HG02870 (cell line): ENCODE data around the gene STAMBP.
"Not testable (repeated sequence)": the region's sequence is repeated elsewhere in the genome, so short reads cannot be mapped to it uniquely, and the experiment has no call there.

ENCODE experiments used
- ATAC-seq: cut with Tn5 transposase; IDR thresholded peaks from one replicate; pipeline ENCODE4 v1.9.1; 2021; ENCODE audit warnings: mild to moderate bottlenecking, moderate library complexity; ENCODE audit not compliant: unreplicated experiment

STAMBP gene

DNA sequence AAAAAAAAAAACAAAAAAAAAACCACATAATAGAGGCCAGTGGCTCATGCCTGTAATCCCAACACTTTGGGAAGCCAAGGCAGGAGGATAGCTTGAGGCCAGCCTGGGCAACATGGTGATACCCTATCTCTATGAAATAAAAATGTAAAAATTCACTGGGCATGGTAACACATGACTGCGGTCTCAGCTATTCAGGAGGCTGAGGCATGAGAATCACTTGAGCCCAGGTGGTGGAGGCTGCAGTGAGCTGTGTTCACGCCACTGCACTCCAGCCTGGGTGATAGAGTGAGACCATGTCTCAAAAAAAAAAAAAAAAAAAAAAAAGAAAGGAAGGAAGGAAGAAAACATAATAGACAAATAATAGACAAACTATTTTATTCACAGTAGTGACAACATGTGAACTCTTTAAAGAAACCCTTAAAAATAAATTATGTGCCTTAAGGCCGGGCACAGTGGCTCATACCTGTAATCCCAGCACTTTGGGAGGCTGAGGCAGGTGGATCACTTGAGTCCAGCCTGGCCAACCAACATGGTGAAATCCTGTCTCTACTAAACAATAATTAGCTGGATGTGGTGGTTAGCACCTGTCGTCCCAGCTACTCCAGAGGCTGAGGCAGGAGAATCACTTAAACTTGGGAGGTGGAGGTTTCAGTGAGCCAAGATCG, 75.3 kb downstream of the STAMBP start:
- not testable (repeated sequence) for ATAC-seq

DNA sequence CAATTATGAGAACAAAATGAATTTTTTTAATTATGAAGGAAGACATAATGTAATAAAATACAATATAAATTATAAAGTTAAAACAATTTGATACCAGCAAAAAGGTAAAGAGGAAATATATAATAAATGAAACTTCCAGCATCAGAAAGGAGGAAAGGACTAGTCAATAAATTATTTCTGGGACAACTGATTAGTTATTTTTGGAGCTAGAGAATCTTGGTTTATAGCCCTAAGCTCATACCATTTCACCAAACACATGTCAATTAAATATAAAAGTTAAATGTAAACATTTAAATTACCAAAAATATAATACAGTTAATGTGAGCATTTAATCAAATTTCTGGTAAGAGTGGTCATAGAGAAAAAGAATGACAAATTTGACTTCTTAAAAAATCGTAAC, 76.2 kb downstream of the STAMBP start:
- no peak for ATAC-seq

DNA sequence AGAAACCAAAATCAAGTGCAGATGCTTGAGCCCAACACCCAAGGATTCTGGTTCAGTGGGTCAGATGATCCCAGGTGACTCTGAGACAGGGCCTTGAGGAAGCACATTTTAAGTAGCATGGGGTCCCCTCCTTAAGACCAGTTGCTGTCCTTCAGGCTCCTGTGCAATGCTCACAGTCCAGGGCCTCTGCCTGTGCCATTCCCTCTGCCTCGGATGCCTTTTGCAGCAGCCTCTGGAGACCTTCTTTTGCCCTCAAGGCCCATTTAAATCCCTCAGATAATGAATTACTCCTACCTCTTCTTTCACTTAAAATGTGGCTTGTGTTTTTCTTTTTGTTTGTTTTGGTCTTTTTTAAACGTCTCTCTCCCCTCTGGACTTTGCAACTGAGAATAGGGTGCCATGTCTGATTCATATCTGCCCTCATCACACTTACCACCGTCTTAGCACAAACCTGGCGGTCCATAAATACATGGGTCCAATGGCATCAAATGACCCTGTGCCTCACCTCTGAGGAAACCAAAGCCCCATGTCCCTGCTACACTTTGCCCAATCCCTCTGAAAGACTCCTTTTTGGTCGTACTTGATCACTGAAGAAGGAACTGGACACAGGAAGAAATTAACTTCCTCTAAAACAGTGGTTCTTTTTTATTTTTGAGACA, 78.2 kb downstream of the STAMBP start:
- ATAC-seq: no peak

DNA sequence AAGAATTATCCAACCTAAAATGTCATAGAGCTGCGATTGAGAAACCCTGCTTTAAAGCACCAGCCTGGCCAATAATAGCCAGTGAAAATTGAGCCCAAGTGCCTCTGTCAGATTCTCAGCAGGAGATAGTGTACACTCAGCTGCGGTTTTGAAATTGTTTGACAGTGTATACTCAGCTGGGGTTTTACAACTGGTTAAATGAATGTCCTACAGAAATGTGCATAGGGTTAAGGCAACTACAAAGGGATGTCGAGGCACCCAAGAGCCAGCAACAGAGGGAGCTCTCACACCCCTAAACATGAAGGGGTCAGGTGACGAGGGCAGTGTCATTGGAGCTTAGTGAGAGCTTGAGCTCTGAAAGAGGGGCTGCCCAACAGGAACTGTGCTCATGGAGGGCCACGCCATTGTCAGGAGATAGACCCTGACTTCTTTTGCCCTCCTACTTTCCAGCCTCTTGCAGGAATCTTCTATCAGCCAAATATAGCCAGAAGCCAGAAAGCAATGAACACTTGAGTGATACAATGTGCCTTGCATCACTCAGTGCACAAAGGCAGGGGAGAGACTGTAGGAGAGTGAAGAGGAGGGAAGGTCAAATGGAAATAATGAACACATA, 79.2 kb downstream of the STAMBP start:
- no peak for ATAC-seq

DNA sequence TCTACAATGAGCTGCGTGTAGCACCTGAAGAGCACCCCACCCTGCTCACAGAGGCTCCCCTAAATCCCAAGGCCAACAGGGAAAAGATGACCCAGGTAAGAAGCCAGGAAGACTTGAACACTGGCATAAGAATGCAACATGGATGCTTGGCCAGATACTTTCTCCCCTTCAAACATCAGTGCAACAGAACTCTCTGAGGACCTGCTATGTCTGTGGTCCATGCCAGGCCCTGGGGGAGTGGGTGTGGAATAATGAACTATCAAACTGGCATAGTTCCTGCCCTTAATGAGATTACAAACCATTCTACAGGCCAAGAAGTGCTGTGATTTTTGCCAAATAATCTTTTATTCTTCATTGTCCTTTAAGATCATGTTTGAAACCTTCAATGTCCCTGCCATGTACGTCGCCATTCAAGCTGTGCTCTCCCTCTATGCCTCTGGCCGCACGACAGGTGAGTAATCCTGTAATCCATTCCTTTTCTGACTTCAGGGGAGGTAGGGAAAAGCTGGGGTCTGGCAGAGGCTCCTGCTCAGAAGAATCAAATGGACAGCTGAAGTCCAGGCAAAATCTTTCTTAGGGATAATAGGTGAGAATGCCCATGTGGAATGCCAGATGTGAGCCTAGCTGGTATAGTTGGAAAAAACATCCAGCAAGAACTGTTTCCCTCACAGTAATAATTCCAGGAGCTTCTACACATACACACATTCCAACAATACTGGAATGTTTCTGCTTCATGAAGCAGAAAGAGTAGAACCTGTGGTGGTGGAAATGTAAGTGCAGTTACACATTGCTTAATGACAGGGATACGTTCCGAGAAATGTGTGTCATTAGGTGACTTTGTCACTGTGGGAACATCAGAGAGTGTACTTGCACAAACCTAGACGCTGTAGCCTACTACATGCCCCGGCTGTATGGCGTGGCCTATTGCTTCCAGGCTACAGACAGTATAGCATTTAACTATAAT, 80.2 kb downstream of the STAMBP start:
- no peak for ATAC-seq

DNA sequence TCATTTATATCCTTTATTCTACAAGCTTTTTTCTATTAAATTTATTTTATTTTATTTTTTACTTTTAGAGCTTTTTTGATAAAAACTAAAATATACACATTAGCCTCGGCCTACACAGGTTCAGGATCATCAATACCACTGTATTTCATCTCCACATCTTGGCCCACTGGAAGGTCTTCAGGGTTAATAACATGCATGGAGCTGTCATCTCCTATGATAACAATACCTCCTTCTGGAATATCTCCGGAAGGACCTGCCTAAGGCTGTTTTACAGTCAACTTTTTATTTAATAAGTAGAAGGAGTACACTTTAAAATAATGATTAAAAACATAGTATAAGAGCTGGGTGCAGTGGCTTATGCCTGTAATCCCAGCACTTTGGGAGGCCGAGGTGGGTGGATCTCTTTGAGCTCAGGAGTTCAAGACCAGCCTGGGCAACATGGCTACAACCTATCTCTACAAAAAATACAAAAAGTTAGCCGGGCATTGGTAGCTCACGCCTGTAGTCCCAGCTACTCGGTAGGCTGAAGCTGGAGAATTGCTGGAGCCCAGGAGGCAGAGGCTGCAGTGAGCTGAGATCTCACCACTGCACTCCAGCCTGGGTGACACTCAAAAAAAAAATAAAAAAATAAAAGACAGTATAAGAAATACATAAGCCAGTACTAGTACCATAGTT, 82.2 kb downstream of the STAMBP start:
- no peak for ATAC-seq

DNA sequence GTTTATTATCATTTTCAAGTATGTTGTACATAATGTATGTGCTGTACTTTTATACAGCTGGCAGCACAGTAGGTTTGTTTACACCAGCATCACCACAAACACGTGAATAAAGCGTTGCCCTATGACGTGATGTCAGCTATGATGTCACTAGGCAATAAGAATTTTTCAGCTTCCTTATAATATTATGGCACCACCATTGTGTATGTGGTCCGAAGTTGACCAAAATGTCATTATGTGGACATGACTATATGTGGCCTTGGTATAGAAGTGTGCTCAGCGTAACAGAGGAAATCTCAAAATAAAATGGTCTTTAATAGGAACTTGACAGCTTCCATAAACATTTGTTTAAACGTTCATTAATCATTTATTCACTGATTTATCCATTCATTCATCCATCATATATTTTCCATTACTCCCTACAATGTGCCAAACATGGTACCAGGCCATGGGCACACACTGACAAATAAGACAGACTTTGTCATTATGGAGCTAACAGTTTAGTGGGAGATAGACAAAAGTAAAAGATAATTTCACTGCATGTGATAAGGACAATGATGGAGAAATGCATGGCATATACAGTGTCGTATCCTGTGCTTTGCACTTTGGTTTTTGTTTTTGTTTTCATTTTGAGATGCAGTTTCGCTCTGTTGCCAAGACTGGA, 82.9 kb downstream of the STAMBP start:
- ATAC-seq: no peak

DNA sequence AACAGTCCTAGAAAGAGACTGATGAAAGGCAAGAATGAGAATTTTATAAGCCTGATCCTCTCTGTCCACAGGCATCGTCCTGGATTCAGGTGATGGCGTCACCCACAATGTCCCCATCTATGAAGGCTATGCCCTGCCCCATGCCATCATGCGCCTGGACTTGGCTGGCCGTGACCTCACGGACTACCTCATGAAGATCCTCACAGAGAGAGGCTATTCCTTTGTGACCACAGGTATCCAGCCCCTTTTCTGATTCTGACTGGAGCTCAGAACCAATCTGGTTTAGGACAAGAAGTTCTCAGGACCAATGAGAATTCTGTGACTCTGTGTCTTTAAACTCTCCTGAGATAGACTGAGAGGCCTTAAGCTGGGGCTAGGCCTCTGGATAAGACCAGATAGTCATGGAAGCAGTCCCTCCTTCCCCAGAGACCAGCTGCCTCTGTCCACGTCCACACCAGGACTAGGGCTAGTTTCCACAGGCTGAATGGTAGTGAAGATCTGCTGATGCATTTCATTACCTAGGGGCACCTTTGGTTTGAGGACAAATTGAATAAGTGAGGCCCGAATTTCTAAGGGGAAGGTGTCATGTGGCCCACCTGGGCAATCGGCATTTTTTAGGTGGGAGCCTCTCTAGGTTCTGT, 84.8 kb downstream of the STAMBP start:
- ATAC-seq: no peak

DNA sequence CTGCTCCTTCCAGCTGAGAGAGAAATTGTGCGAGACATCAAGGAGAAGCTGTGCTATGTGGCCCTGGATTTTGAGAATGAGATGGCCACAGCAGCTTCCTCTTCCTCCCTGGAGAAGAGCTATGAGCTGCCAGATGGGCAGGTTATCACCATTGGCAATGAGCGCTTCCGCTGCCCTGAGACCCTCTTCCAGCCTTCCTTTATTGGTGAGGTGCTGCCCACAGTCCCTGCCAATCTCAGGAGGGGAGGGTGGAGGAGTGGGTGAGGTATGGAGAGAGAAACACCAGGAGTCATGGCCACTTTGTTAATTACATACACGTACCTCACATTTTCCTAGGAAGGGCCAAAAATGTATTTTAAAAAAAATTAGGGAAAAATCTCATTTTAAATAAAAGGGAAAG, 85.9 kb downstream of the STAMBP start:
- ATAC-seq: no peak

DNA sequence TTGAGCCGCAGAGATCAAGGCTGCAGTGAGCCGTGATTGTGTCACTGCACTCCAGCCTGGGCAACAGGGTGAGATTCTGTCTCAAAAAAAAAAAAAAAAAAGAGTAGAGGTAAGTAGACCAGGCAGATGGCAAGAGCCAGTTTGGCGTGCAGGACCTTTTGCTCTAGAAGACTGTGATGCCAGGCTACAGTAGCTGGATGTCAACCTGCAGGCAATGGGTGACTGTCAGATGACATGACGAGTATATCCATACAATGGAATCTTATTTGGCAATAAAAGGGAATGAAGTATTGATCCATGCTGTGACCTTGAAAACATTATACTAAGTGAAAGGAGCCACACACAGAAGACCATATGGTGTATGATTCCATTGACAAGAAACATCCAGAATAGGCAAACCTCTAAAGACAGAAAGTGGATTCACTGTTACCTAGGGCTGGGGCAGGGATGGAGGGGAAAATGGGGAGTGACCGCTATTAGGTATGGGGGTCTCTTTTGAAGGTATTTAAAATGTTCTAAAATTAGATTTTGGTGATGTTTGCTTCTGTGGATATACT, 86.8 kb downstream of the STAMBP start:
- ATAC-seq: no peak

DNA sequence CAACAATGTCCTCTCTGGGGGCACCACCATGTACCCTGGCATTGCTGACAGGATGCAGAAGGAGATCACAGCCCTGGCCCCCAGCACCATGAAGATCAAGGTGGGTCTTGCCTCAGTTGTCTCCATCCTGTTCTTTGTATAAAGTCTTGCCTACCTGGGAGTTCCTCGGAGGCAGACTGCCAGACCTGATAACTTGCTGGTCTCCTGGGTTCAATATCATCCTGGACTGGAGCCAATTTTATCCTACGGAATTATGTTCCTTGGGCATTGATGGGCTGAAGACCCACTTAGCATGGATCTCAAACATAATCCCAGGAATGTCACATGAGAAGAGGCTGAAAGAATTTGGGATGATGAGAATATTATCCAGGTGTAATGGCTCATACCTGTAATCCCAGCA, 87.9 kb downstream of the STAMBP start:
- ATAC-seq: no peak

DNA sequence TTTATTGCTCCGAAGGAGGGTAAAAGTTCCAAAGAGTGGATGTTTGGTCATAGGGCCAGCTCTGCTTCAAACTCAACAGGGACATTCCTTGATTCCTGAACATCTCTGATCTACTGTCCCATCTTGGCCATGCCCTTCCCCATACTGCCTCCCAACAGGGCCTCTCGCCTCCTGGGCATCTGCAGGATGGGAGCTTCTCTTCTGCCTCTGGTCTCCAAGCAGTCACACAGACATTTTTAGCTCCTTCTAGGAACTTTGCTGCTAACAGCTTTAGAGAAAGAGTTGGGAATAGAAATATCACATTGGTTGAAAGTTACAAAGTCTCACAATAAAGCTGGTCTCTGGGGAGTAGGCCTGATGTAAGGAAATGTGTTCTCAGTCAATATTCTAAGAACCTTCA, 88.5 kb downstream of the STAMBP start:
- ATAC-seq: no peak

DNA sequence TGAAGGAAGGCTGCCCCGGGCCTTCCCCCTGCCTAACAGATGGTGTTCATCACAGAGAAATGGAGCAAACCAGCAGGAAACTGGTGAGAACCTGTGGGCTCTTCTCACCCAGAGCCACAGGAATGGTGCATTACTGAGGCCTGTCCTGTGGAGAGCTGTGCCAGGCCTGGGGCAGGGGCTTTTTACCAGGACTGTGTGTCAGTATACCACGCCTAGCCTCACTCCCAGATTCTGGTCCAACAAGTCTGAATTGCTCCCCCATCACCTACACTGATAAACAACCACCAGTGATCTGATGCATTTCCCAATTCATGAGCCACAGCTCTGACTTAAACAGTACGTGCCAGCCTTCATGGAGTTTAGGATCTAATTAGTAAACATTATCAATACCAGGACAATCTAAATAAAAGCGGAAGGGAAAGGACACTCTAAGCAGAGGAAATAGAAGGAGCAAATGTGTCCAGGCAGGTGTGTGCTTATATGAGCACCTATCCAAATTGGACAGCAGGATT, 89.0 kb downstream of the STAMBP start:
- ATAC-seq: no peak

DNA sequence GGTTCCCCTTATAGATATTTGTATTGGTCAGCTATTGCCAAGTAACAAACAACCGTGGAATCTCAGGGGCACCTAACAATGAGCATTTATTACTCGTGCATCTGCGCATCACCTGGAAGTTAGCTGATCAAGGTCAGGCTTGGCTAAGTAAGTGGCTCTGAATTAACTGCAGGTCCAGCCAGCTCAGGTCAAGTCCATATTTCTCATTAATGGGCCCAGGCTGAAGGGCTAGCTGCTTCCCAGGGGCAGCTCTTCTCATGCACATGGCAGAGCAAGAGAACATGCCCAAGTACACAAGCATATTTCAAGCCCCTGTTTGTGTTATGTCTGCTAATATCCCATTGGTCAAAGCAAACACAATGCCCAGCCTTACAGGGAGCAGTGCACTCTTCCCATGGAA, 90.1 kb downstream of the STAMBP start:
- no peak for ATAC-seq

DNA sequence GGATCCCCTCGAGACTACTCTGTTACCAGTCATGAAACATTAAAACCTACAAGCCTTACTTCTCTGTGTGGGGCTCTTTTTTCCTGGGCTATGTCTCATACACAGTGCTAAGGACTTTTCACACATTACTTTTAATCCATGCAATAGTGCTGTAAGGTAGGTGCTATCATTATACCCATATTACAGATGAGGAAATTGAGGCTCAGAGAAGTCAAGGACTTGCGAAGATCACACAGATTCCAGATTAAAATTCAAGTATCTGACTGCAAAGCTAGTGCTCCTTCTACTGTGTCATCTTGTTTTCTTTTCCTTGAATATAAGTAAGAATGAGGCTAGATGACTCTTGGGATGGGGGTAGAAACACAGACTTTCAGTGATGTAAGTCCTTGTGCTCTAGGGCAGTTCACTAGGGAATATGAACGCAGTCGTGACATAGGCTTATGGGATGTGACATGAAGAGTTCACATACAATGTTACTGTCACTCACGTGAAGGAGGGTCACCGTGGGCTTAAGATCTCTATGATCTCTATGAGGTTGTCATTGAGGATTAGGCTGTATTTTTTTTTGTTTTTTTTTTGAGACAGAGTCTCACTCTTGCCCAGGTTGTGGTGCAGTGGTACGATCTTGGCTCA, 91.0 kb downstream of the STAMBP start:
- no peak for ATAC-seq

DNA sequence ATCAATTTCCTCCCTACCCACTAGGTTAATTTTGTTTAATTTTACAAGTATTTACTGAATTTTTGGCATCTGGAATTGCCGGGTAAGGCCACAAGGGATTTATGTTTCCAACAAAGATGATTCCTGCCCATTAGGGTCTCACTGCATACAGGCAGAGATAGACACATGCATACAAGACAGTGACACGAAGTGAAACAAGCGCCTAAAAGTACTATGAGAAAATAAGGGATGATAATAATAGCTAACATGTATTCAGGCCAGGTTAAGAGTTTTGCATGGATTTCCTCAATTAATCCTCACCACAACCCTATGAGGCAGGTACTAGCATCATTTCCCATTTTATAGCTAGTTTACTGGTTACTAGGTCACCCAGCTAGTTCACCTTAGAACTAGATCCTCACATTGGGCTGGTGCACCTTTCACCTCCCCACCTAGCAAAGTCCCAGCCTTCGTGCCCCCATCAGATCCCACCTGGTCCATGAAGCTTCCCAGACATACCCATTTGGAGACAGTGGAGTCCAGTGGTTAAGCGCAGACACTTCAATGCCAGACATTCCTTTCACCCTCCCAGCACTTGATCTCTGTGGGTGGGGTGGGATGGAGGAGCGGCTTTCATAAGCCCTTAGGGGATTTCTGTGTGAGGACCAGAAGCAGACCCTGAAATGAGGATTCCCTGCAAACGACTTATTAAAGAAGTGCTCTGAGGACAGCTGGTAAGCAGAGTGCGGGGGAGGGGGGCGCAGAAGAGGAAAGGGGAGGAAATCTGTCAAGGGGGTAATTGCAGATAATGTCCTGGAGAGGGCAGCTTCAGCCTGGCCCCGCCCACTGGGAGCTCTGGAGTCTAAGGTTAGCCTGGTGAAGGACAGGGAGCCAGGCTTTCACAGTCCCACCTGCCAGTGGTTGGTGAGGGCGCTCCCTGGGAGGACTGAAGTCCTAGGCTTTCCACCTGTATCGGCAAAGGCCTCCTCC, 92.1 kb downstream of the STAMBP start:
- ATAC-seq: no peak

DNA sequence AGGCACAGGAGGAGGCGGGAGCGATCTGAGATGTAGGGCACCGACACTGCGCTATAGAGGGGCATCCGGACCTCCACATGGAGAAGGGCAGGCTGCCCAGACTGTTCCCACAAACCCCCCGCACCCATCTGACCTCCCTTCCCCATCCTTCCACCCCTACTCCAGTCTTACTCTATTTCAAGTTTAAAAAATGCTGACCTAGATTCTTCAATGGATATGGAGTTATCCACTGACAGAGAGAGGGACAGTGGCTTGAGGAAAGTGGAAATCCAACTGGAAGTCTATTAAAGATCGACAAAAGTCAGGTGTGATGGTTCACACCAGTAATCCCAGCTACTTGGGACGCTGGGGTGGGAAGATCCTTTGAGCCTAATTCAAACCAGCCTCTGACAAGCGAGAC, 92.8 kb downstream of the STAMBP start:
- ATAC-seq: no peak

DNA sequence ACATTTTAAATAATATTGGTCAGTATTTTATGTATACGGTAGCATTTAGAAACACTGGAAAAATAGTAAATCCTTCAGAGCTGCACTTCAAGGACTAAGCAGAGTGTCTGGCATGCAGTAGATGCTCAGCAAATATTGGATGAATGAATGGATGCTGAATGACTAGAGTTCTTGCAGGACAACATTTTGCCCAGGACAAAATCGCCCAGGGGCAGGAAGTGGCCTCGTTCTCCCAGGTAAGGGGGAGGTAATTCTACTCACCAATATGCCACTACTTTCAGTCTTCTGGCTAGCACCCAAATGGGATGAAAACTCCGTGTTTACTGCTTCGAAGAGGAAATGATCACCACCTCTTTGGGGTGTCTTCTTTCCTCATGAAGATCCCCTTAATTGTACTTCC, 93.9 kb downstream of the STAMBP start:
- ATAC-seq: no peak
